ENCODE measurements around the gene PCNX2.

The PCNX2 gene

DNA sequence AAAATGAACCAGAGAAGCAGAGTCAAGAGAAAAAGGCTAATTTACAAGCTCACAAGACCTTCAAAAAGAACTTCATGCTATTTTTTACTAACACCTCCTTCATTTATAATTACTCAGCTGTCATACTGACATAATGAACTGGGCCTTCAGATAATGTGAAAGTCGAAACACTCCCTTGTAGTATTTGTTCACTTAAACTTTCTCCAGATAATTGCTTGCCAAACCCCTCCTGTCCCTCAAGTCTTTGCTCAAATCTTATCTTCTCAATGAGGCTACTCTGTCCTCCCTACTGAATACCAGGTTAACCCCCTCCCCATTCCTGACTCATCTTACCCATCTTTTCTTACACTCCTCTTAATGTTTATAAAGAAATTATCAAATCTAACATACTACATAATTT lies 20.9 kb upstream of the PCNX2 start:
- H3K9me3 ChIP-seq = no peaks in the 10 kb centered on the region
- no peak overlapping the region for H3K9ac ChIP-seq
- no peak overlapping the region for H3K27ac ChIP-seq
- H3K4me2 ChIP-seq = no peak overlapping the region
- no peak for TF ChIP-seq Cebpa-rat (IDR thresholded peaks at IDR 0.05)
- no peaks in the 10 kb centered on the region for H4K20me1 ChIP-seq
- H3K27me3 ChIP-seq = no peaks in the 10 kb centered on the region
- no peak overlapping the region for H3K4me3 ChIP-seq
- no peaks in the 10 kb centered on the region for H3K36me3 ChIP-seq
- no peaks in the 10 kb centered on the region for H3K4me1 ChIP-seq

DNA sequence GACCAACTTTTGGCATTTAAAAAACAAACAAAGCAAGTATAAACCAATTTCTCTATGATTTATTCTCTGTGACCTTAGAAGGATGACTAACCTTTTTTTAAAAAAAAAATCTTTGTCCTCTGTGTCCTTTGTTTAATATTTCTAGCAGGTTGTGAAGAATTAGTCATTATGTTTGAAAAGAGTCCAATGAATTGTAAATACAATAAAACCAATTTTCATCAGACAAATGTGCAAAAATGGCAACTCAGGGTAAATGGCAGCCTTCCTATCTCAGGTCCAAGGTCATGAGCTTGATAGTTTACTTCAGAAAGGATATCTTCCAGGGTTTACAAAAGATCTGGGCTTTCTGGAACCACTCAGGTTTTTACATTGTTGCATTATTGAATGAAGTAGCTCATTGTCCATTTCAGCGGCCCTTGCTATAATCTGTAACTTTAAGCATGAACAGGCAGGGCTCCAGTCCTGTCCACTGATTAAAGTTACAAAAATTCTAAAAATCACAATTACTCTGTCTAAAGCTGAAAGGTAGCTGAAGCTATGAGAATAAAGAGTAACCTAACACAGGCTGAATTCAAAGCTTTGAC lies 20.3 kb upstream of the PCNX2 start:
- no peaks in the 10 kb centered on the region for H3K4me1 ChIP-seq
- H3K4me2 ChIP-seq = no peak overlapping the region
- H3K27me3 ChIP-seq = no peaks in the 10 kb centered on the region
- H3K36me3 ChIP-seq = no peaks in the 10 kb centered on the region
- TF ChIP-seq Cebpa-rat (IDR thresholded peaks at IDR 0.05) = no peak
- H3K9me3 ChIP-seq = no peaks in the 10 kb centered on the region
- H4K20me1 ChIP-seq = no peaks in the 10 kb centered on the region
- no peak overlapping the region for H3K4me3 ChIP-seq
- H3K27ac ChIP-seq = no peak overlapping the region
- H3K9ac ChIP-seq = no peak overlapping the region

DNA sequence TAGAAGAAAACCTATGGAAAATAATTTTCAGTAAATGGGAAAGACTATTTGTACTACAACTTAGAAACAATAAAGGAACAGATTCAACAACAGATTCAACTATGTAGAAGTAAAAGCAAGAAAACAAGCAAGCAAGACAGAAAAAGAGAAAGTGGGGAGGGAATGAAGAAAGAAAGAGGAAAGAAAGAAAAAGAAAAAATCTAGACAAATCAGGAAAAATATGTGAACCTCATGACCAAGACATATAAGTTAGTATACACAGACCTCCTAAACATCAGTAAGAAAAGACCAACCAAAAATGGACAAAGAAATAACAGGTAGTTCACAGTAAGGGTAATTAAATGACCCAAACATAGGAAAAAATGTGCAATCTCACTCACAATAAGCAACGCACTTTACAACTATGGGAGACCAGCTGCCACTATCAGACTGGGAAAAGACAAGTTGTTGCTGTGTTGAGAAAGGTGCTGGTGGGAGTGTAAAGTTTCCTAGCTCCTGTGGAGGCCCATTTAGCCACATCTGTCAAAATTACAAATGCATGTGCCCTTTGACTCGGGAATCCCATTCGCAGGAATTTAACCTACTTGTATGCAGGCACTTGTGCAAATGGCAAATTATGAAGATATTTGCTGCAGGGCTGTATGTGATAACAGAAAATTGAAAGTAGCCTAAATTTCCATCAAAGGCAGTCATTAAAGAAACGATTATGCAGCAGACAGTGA lies 18.1 kb upstream of the PCNX2 start:
- H3K4me2 ChIP-seq = no peak overlapping the region
- no peaks in the 10 kb centered on the region for H3K9me3 ChIP-seq
- no peak overlapping the region for H3K27ac ChIP-seq
- no peak for TF ChIP-seq Cebpa-rat (IDR thresholded peaks at IDR 0.05)
- no peak overlapping the region for H3K4me3 ChIP-seq
- H3K4me1 ChIP-seq = no peaks in the 10 kb centered on the region
- H3K36me3 ChIP-seq = no peaks in the 10 kb centered on the region
- no peak overlapping the region for H3K9ac ChIP-seq
- no peaks in the 10 kb centered on the region for H4K20me1 ChIP-seq
- H3K27me3 ChIP-seq = no peaks in the 10 kb centered on the region

DNA sequence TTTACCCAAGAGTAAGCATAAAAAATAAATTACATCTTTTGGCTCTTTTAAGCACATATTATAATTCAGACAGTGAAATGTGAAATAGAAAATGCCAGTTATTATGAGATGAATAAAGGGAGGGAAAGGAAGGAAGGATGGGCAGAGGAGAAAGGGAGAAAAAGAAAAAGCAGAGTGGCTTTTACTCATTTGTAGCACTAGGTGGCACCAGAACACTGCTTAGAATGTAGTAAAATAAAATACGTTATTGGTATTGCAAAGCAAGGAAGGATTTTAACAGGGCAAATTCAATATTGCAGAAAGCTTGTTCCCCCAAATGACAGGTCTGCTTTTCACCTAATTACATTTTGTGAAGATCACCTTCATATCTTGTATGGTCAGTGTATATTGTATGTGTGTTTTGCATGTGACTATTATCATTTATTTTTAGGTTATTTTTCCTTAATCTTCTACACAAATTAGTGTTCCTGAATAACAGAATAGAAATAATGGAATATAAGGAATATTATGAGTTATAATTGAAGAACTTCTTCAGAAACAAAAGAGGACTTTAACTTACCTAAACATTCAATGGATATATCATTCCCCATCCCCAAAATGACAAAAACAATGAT lies 9.1 kb upstream of the PCNX2 start:
- no peak for TF ChIP-seq Cebpa-rat (IDR thresholded peaks at IDR 0.05)
- H3K36me3 ChIP-seq = no peaks in the 10 kb centered on the region
- H3K27me3 ChIP-seq = no peaks in the 10 kb centered on the region
- no peak overlapping the region for H3K27ac ChIP-seq
- no peaks in the 10 kb centered on the region for H3K4me1 ChIP-seq
- H3K9ac ChIP-seq = no peak overlapping the region
- no peaks in the 10 kb centered on the region for H4K20me1 ChIP-seq
- H3K4me2 ChIP-seq = no peak overlapping the region
- no peaks in the 10 kb centered on the region for H3K9me3 ChIP-seq
- H3K4me3 ChIP-seq = no peak overlapping the region

DNA sequence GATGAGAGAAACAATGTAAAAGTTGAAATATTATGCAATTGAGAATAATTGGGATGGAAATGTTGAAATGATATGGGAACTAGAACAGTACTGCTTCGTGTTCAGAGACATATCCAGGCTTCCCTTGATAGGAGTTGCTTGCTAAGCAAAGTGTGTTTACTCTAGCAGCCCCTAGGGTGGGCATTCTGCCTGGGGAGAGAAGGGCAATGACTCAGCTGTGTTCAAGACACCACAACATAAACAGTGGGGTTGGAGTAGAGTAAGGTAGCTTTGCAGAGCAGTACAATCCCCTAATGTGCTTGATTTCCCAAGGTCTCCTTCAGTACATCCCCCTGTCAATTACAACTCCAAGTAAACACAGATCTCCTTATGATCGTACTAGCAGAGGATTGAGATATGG lies 4.8 kb upstream of the PCNX2 start:
- Histone ChIP-seq H3K27ac (no peak overlapping the region), H3K4me2 (no peak overlapping the region), H3K9ac (no peak overlapping the region), H3K36me3 (no peaks in the 10 kb centered on the region), H3K27me3 (no peaks in the 10 kb centered on the region), H4K20me1 (no peaks in the 10 kb centered on the region), H3K9me3 (no peaks in the 10 kb centered on the region), H3K4me1 (peaks cover 10% of the 10 kb centered on the region), H3K4me3 (no peak overlapping the region)
- TF ChIP-seq Cebpa-rat (IDR thresholded peaks at IDR 0.05) = no peak

DNA sequence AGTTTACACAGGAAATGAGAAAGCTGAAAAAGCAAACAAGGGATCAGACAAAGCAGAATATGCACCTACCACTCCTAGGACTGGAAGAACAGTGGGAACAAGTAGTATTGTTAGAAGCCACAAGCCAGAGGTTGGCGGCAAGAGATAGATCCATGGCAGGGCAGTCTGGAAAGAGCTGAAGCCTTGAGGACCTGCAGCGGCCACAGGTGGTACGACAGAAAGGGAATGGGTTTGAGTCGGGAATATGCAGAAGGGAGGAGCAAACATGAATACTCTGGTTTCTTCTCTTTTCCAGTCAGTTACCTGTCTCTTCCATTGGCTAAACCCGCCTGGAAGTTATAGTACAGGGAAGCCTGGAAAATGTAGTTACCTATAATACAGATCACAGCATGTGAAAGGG lies 3.9 kb upstream of the PCNX2 start:
- Histone ChIP-seq H3K9ac (no peak overlapping the region), H3K36me3 (no peaks in the 10 kb centered on the region), H3K9me3 (no peaks in the 10 kb centered on the region), H4K20me1 (no peaks in the 10 kb centered on the region), H3K27me3 (no peaks in the 10 kb centered on the region), H3K4me2 (no peak overlapping the region), H3K4me3 (no peak overlapping the region), H3K27ac (no peak overlapping the region), H3K4me1 (peaks cover 17% of the 10 kb centered on the region)
- no peak for TF ChIP-seq Cebpa-rat (IDR thresholded peaks at IDR 0.05)

DNA sequence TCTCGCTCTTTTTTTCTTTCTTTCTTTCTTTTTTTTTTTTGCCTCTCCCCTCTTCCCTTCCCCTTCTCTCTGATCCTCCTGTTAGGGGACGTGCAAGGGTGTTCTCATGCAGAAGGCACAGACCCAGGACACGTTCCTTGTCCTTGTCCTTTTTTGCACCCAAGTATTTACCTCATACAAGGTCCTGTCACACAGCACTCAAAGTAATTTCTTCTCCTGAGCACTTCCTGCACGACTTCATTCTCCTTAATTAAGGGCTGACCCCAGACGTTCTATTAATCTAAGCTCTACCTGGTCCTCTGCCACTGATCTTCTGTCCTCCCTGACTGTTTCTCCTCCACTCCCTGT lies 424 bp upstream of the PCNX2 start:
- Histone ChIP-seq H4K20me1 (no peaks in the 10 kb centered on the region), H3K4me2 (peak overlapping the region; percentile 93), H3K27ac (no peak overlapping the region), H3K9me3 (no peaks in the 10 kb centered on the region), H3K4me3 (peak overlapping the region; percentile 85), H3K4me1 (peaks cover 17% of the 10 kb centered on the region), H3K9ac (peak overlapping the region; percentile 75; the same call in 1 of the 2 replicates), H3K36me3 (no peaks in the 10 kb centered on the region), H3K27me3 (no peaks in the 10 kb centered on the region)
- no peak for TF ChIP-seq Cebpa-rat (IDR thresholded peaks at IDR 0.05)

DNA sequence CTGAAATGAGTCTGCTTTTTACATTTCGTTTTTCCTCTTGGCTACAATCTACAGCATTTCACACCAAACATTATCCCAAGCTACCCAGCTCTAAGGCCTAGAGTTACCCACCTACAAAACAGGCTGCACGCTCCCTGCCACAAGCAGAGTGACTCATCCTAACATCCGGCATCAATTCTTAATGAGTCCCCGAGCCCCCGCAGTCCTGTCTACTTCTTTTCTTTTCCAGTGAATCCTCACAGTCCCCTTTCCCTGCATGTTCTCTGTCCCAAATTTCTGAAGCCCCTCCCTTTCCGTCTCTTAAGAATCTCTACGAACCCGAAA lies 650 bp downstream of the PCNX2 start:
- Histone ChIP-seq H3K27ac (0 out of 2 replicates have a peak overlapping the region, but pooled peaks have one; percentile 42), H3K36me3 (no peaks in the 10 kb centered on the region), H3K27me3 (no peaks in the 10 kb centered on the region), H3K4me3 (peak overlapping the region; percentile 85), H4K20me1 (no peaks in the 10 kb centered on the region), H3K9me3 (no peaks in the 10 kb centered on the region), H3K9ac (peak overlapping the region; percentile 75), H3K4me2 (peak overlapping the region; percentile 93), H3K4me1 (peaks cover 17% of the 10 kb centered on the region)
- no peak for TF ChIP-seq Cebpa-rat (IDR thresholded peaks at IDR 0.05)

DNA sequence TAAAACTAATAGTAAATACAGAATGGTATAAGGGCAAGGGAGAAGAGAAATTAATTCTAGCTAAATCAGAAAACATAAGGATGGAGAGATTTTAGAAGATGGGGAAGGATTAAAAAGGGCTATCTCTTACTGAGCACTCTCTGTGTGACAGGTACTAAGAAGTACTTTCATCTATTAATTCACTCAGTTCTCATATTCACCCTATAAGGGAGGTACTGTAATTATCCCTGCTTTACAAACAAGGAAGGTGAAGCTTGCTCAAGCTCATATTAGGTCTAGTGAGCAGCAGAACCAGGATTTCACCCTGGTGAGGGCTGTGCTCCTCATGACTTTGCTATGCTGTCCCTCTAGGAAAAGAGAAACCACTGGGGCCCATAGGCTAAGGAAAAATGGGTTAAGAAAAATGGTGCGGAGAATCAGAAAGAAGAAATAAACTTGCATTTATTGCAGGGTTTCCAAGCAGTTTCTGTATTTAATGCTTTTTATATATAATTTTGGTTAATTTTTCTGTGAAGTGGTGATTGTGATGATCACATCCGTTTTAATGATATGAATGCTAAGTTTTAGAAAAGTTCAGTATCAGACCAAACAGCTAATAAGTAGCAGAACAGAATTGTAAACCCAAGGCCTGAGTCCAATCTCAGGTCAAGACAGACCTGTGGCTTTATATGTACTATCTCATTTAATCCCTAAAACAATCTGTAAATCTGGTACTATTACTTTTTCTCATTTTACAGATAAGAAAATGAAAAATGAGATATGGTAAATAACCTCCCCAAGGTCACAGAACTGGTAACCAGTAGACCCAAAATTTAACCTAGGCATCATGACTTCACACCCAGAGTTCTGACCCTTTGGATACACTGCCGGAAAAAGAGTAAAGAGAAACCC lies 1.7 kb downstream of the PCNX2 start:
- Histone ChIP-seq H3K9me3 (no peaks in the 10 kb centered on the region), H3K4me1 (peaks cover 17% of the 10 kb centered on the region), H3K27ac (no peak overlapping the region), H3K36me3 (no peaks in the 10 kb centered on the region), H3K27me3 (no peaks in the 10 kb centered on the region), H3K9ac (no peak overlapping the region), H3K4me2 (no peak overlapping the region), H3K4me3 (no peak overlapping the region), H4K20me1 (no peaks in the 10 kb centered on the region)
- no peak for TF ChIP-seq Cebpa-rat (IDR thresholded peaks at IDR 0.05)
